ENCODE measurements around the gene TNIK.

Gene TNIK

DNA sequence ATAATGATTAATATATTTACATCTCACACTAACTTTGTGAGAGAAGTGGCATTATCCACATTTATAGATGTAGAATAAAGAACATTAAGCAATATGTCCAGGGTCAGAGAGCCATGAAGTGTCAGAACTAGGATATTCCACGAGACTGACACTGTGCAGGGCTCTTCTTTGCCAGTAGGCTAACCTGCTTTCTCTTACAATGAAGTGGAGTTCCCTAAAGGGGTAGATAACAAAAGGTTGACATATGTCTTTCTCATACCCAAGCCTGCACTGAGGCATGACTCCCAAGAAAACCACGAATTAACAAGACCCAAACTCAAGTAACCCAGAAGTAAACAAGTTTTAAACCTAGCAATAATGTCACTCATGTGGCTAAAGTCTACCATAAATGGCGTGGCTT, 242.1 kb downstream of the TNIK start:
- DNase-seq = no peak

DNA sequence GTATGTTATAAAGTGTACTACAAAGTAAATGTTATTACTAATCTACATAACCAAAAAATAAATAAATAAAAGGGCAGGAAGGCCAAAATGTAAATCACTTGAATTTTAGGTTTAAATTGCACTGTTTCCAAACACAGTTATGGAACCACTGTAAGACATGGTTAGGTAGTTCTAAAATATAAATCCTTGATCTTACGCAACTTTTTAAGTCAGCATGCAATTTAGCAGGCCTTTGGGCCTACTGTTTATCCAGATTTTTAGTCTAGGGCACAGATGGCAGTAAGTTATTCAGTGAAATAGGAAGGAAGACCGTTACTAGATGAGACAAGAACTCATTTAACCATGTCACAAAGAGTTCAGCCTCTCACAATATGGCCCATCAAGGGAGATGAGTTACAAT, 246.3 kb downstream of the TNIK start:
- DNase-seq = no peak

DNA sequence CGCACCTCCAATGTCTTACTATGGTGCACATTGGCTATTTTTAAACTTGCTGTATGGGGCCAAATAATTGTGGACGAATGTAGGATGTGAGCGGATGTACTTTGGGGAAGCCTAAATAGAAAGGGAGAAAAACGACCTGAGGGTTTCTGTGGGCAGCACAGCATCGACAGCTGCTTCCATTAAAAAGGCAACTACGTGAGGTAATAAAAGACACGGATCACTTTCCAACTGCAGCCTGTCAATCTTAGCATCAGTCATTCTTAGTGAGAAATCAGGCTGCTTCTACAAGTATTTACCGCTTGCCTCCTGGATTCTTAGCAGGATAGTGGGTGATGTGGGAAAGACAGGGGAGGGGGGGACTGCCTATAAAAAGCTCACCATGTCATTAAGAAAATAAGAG, 247.0 kb downstream of the TNIK start:
- no peak for DNase-seq

DNA sequence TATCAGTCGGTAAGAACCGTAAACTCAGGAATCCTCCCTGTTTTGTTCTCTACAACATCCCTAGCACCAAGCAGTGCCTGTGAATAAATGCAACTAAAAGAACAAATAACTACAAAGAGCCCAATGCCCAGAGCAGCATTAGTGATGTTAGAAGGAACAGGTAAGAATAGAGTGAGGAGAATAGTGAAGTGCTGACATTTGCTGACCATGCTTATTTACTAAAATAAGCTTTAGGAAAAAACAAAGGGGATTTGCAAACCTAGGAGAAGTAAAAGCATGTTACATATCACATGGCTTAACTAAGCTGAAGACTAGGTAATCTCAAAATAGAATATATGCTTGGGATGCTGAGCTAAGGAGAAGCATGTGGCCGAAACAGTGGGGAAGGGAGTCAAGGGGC, 247.6 kb downstream of the TNIK start:
- no peak for DNase-seq

DNA sequence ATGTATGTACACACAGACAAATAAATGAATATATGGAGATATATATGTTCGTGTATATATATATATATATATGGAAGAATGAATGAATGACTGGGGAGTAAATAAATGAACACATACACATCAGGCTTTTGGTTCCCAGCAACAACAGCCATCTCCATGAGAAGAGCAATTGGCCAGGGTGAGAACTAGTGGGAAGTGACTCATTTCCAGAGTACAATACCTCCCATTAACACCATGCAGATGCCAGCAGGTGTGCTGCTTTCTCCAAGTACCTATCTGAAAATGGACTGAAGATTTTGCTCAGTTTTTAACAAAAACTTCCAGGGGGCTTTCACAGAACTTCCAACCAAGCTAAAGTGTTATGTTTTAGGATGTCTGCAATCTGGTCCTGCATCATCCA, 253.9 kb downstream of the TNIK start:
- DNase-seq = no peak

DNA sequence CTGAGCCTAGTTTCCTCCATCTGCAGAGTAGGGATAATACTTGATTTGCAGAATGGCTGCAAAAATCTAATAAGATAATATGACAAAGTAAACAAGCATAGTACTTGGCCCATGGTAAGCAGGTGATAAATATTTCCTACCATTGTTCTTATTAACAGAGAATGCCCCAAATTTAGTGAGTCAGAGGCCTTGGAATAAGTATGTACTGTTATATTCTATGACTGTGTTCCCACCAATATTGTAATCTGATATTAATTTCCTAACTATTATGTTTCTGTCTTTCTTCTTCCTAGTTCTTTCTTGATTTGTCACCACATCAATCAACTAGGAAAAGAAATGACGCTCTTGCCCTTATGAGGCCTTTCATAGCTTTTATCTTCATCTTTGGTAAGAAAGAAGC, 255.3 kb downstream of the TNIK start:
- DNase-seq = no peak

DNA sequence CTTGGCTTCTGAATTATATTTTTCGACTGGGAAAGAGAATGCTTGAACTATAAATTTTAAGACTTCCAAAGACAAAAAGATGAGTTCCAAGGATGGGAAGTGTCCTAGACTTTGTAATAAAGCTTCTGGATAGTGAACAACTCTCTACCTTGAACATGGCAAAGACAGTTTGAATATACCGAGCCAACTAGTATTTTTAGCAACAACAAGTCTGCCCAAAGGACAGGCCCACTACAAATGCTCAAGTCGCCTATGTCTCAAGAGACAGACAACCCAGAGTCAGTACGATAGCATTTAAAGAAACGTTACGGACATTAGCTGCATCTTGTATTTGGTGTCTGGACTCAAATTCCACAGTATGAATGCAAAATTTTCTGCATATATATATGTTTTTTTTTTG, 258.4 kb downstream of the TNIK start:
- DNase-seq = no peak

DNA sequence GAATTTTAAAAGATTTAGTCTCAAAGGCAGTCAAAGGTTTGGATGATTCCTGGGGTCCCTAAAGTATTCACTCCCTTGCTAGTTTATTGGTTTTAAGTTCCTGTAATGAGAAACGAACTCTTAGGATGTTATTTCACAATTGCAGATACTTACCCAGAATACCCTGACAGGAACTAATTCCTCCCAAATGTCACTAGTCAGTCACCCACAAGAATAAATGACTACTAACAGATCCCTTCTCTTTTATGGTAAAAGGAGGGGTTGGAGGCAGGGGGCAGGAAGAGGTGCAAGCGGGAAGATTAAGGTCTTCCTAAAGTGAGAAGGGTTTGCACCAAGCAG, 259.5 kb downstream of the TNIK start:
- DNase-seq = no peak

DNA sequence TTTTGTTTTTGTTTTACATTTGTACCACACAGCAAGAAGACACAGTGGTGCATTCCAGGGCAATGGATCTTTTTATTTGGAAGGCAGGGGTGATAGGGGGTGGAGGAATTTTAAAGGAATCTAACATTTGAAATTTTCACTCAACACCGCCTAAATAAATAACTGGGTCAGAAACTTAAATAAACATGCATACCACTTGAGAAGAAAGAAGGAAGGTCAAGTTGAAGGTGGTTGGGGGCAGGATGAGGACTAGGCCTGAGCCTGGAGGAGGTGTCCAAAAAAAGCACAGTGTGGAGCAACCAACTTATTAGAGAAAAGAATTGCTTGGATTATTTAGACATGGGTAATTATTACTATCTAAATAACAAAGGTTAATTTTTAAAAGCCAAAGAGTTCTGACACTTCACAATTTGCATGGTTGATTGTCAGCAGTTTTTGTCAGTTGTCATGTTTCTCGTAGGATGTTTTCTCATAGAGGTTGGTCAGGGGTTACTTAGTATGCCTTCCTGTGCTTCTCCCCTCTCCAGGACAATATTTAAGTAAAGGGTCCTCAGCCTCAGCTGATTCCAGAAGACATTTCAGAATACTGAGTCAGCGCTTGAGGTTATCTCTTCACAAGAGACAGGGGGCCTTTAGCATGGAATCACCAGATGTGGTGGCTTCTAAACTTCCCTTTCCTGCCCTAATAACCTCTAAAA, 260.0 kb downstream of the TNIK start:
- DNase-seq = no peak

DNA sequence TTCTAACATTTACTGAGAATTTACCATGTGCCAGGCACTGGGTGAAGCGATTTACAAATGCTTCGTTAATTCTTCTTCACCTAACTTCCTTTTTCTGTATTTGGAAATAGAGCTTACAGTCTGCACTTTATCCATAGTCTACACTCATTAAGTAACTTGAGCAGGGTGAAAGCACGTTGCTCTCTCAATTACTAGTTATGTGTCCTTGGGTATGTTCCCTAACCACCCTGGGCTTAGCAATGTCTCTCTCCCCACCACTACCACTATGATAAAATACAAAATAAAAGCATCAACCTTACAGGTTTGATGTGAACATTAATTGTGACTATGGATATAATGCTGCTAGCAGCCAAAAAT, 260.8 kb downstream of the TNIK start:
- no peak for DNase-seq

DNA sequence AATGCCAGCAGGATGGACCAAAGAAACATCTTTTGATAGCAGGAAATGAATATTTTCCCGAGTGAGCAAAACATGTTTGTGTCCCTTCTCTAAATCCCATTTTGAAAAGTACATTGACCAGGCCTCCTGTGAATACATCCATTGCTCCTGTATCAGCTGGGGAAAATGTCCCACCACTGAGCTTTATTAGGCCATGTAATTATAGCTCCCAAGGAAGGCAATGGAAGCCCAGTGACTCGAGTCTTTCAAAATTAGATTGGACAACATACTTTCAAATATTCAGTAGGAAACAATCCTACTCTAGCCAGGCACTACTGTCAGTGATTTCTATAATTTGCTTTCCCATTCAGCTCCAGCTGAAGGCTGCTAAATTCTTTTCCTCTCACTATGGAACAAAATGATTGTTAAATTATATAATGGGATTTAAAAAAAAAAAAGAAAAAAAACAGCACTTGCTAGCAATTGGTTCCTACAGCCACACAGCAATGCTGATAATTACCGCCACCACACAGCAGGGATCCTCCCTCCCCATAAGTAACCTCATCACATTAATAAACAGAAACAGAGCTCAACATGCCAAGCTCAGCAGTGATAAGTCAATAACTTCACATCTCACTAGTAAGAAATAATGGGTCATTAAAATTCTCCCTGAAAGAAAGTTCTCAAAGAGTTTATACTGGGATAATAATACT, 261.3 kb downstream of the TNIK start:
- DNase-seq = no peak

DNA sequence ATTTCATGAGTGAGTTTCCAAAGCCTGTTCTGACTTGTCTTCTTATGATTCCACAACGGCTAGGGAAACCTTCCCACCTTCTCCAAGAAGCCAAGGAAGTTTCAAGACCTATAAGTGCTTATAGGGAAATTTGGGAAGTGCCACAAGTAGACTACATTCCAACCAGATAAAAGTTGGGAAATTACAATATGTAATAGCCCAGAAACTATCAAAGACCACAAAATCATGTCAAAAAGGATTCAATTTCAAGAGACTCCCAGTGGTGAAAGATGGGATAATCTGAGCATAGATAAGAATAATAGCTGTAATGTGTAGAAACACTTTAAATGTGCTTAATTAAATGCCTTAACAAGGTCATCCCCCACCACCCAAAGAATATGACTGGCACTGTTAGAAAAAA, 264.5 kb downstream of the TNIK start:
- DNase-seq = no peak

DNA sequence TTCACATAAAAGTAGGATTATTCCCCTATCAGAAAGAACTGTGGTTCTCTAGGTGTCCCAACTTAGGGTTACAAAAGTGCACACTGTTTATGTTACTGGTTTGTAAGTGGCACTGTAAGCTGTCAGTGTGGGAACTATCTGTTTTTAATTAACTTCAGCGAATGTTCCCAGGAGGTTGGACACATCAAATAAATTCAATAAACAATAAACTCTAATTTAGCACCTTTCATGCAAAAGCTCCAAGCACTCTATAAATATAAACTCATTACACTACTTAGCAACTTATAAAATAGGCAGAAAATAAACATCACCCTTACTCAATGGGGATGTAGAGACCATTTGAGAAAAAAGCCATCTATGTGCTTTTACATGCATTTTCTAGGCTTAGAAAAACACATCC, 265.2 kb downstream of the TNIK start:
- no peak for DNase-seq

DNA sequence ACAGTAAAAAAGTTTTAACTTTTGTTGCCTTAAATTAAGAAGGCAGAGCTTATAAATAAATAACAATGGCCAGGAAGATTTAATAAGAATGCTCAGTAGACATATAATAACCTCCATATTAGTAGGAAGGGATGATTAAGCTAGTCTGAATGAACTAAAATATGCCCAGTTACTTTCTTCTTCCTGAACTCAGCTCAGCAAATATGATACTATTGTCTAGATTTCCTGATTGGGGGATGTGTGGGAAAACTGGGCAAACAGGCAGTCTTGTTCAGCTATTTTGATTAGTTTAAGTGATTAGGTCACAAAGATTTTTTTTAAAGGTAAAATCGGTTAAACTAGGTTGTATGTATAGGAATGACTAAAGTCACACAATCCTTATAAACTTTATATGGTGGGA, 266.5 kb downstream of the TNIK start:
- DNase-seq = no peak

DNA sequence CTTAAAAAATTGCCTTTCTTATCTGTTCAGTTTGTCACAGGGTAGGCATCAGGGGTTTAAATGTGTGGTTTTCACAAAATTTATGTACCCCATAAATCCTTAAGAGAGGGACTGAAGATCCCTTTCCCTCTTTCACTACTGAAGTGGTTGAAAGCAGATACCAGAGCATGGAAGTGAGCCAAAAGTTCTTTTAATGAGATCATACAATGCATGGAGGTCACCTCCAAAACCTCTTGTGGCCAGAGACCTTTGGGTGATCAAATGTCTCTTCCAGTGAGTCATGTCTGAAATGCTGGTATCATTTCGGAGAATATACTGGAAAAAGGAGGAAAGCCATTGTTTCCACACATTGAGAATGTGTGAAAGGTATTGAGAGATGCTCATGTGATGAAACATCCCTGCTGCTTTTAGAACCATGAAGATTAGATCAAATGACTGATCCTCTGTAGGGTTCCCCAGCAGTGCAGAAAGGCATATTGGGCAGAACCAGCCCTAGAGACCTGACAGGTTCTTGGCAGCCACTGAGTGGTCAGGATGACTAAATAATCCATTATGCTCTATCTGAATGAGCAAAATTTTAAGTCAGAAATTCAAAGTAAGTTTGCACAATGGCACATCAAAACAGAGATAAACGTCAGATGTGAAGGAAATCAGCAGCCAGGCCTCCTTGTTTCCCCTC, 267.9 kb downstream of the TNIK start:
- DNase-seq = no peak

DNA sequence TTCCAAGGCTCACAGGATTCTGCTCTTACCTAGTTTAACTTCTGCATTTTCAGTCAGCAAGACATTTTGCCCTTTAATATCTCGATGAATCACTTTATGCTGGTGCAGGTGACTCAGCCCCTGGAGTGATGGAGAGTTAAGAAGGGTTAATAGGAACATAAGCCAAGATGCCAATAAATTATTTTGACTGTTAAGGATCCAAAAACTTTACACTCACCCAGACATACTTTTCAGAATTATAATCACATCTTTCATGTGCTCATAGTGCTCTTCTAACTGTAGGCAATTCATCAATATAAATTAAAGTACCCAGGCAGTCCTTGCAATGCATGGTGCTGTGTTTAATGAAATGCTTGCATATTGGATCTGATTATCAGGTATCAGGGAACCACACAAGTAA, 269.5 kb downstream of the TNIK start:
- no peak for DNase-seq

DNA sequence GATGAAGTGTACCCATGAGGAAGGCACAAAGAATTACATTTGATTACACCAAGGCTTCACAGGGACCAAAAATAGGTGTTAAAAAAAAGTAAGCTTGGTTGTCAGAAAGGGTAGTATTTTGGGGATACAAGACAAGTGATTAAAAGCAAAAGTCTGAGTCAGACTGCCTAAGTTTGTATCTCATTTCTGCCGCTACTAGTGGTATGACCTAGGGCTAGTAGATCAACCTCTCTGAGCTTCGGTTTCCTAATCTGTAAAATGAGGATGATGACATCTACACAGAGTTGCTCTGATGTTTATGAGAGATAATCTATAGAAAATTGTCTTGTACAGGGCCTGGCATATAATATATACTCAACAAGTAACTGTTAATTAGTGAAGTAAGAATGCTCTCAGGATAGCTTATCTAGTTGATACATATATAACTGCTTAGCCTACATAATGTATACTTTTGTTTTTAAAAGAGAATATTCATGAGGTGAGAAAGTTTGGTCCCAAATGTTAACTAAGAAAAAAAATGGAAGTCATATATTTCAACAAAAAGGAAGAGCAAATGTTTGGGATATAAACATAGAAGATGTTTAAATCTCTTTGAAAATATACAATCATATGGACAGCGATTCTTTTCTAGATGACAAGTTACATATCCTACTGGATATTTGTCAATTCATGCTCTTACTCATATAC, 270.7 kb downstream of the TNIK start:
- no peak for DNase-seq

DNA sequence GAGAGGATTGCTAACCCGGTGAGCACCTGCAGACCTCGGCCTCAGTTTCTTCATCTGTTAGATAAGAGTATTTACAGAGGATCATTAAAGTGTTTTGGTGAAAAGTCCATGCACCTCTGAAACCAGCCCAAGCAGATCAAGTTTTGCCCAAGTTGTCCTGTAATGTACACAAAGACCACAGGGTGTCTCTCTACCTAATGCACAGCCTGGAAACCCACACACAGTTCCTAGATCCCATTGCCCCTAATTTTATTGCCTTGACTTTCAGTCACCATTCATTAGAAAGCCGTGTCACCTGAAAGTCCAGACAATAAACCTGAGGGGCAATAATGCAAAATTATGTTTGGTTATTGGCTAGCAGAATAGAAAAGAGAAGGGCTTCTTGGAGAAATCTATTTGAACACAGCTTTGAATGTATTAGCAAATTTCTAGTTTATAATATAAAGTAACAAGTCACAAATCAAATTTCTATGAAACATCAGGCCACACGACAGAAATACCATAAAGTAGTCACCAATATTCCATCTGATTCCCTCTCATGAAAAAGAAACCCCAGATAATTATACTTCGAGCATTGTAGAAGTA, 272.4 kb downstream of the TNIK start:
- DNase-seq = no peak

DNA sequence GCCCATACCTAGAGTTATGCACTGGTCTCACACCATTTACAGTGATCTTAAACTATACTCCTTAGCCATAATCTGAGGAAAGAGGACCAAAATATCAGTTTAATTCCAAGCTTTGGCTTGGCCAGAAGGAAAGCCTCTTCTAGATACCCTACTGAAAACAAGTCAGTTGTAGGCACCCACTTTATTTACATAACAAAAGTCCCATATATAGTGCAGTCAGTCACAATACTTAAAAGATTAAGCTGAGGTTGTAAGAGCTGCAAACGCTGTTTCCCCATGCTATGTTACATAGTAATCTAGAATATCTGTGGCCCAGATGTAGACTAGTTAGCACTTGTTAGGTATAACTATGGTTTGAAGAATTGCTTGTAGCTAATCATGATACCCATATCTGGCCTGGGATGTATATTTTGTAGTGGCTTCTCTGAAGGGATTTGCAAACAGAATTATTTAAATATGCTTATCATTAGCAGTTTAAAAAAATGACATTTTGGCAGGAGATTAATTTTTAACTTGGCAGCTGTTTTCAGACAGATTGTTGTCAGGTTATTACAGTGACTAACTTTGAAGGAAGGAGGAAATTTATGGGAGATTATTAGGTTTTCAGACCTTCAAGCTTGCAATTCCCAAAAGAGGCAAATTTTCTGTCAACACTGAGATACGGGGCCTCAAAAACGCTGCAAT, 273.2 kb downstream of the TNIK start:
- no peak for DNase-seq

DNA sequence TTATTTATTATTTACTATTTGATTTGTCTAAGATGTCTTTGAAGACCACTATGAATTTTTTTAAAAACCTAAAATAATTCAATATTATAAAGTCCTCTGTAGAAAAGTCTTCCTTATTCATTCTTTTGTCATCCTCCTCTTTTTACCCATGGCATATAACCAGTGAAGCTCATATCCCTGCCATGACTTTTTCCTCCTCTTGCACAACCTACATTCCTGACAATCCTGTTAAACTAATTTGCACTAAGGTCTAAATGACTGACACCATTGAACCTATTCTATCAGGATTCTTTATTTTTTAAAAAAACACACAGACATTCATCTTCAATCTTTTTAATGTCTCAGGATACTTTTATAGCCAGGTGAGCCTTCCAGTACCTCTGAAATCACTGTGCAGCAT, 273.8 kb downstream of the TNIK start:
- DNase-seq = no peak

DNA sequence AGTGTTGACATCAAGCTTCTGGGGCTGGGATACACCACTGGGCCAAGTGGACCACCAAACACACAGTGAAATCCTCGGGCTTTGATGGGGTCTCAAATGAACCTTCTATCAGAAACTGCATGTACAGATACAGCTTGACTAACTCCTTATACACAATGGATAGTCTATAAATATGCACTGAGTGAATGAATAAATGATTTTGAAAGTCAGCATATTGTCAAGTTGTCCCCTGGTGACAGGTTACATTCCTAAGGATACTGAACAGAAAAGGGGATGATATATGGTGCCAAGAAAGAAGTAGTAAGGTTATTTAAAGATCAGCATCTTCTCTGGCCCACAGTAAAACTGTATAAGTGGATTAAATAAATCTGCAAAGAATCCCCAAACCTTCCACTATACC, 274.2 kb downstream of the TNIK start:
- DNase-seq = no peak

DNA sequence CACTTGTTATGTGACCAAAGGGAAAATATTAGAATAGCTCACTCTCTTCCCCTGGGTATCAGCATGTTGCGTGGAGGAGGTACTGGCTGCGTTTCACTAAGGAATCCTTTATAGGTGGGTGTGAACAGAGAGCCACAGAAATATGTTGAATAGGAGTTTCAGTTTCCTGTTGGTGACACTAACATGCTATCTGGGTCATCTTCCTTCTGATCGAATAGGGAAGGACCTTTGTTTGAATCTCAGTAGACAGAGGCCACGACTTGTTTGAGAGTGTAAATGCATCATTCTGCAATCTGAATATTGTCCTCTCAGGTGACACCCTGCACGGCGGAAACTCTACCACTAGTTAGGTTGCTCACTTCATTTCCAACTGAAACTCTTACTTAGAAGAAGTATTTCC, 275.8 kb downstream of the TNIK start:
- DNase-seq = no peak

DNA sequence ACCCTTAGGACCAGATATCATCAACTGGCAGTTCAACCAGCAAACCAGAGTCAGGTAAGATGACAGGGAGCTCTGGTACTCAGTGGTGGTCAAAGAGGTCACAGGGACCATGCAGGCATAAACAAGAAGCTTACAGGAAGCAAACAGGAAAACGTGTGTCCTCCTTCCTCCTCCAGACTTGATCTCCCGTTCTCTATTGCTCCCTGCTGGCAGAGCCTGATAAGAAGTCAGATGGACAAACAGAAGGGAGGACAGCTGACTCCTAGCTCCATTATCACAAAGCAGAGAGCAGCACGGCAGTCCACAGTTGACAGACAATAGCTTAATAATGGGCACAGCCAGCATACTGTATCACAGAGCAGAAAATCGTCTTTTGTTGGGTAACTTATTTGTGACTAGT, 277.2 kb downstream of the TNIK start:
- DNase-seq = no peak
